ENCODE measurements around the gene TBX10. TPM values are rescaled to one million over a fixed set of nuclear protein-coding genes. Genes with fewer than 3 reads are reported as not detected.
A peak's percentile ranks its signal among the peaks of the same experiment; 100 is the strongest.

Gene TBX10
- total and polyA plus RNA-seq, 4 donors: not detected

GRCh38 chr11:67613960-67614715, 25.4 kb downstream of the TBX10 start:
- peak; percentile 48 to 70 (median 59) for DNase-seq
- peak; percentile 56 for ATAC-seq (ENCODE audit: insufficient read depth, low FRiP score)
- Histone ChIP-seq H3K9me3 (ENCODE audit: control insufficient read depth in 4 of 4, insufficient read depth in 3 of 4, low read length in 3 of 4) (no peaks in the 10 kb centered on the region), H3K4me3 (no peak overlapping the region), H3K27me3 (ENCODE audit: control insufficient read depth in 3 of 3, insufficient read depth in 3 of 3, low read length in 2 of 3) (peaks cover 0 to 3% (median 2%) of the 10 kb centered on the region in 3 donors), H3K9ac (ENCODE audit: insufficient read depth in 1 of 2, low read length in 2 of 2) (peak overlapping the region in 1 of 2 donors; percentile 4), H3K4me1 (ENCODE audit: control insufficient read depth in 5 of 5, insufficient read depth in 5 of 5, low read length in 5 of 5) (peaks cover 0 to 7% (median 0%) of the 10 kb centered on the region in 5 donors), H3K36me3 (ENCODE audit: control insufficient read depth in 4 of 4, insufficient read depth in 4 of 4, low read length in 4 of 4) (peaks cover 0 to 33% (median 5%) of the 10 kb centered on the region in 4 donors), H3K27ac (ENCODE audit: low read depth in 1 of 2, low read length in 1 of 2) (peak overlapping the region; percentile 29 to 52)
- 12 to 13% methylated on average over 23 of the region's 23 CpGs for WGBS, 2 donors
- peak; percentile 7 for TF ChIP-seq CTCF (IDR thresholded peaks at IDR 0.05; ENCODE audit: control extremely low read depth, extremely low read depth)

DNA sequence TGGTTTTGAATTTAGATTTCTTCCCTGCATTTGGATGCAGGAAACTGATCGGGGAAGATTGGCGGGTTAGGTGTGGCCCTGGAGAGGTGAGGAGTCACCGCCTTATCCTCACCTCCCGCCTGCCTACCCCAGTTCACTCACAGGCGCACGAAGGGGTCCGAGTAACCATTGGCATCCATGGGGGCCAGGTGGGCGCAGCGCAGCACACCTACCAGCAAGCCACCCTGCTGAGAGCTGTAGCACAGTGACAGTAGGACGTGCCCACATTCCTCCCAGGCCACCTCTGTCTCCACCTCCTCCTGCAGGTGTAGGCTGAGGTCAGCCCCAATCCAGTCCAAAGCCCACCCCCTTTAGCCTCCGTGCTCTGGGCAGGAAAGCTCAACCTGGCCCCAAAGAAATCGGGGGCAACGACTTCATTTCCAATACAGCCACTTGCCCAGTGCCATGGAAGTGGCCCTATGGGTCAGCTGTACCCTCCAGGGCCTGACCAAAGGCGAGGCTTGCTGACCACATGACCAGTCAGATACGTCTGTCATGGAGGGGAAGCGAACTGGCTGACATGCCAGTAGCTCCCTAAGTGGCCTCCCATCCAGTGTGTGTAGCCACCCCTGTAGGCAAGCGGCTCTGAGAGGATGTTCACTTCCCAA, 26.1 kb downstream of the TBX10 start:
- no peak for DNase-seq
- Histone ChIP-seq H3K9ac (ENCODE audit: insufficient read depth in 1 of 2, low read length in 2 of 2) (no peak overlapping the region), H3K4me1 (ENCODE audit: control insufficient read depth in 5 of 5, insufficient read depth in 5 of 5, low read length in 5 of 5) (peaks cover 0 to 7% (median 0%) of the 10 kb centered on the region in 5 donors), H3K27ac (ENCODE audit: low read depth in 1 of 2, low read length in 1 of 2) (peak overlapping the region; percentile 3 to 52), H3K36me3 (ENCODE audit: control insufficient read depth in 4 of 4, insufficient read depth in 4 of 4, low read length in 4 of 4) (peaks cover 0 to 37% (median 5%) of the 10 kb centered on the region in 4 donors), H3K9me3 (ENCODE audit: control insufficient read depth in 4 of 4, insufficient read depth in 3 of 4, low read length in 3 of 4) (no peaks in the 10 kb centered on the region), H3K4me3 (no peak overlapping the region), H3K27me3 (ENCODE audit: control insufficient read depth in 3 of 3, insufficient read depth in 3 of 3, low read length in 2 of 3) (peaks cover 0 to 3% (median 2%) of the 10 kb centered on the region in 3 donors)
- ATAC-seq (ENCODE audit: insufficient read depth, low FRiP score): no peak
- WGBS, 2 donors: 81 to 84% methylated on average over 17 of the region's 17 CpGs
- no peak for TF ChIP-seq CTCF (IDR thresholded peaks at IDR 0.05; ENCODE audit: control extremely low read depth, extremely low read depth)

- no peak for TF ChIP-seq CTCF (IDR thresholded peaks at IDR 0.05; ENCODE audit: control extremely low read depth, extremely low read depth)
- no peak overlapping the region for H3K27ac ChIP-seq (ENCODE audit: low read depth in 1 of 2, low read length in 1 of 2)
- no peak overlapping the region for H3K9ac ChIP-seq (ENCODE audit: insufficient read depth in 1 of 2, low read length in 2 of 2)
- peaks cover 0 to 8% (median 0%) of the 10 kb centered on the region in 5 donors for H3K4me1 ChIP-seq (ENCODE audit: control insufficient read depth in 5 of 5, insufficient read depth in 5 of 5, low read length in 5 of 5)
- H3K4me3 ChIP-seq: no peak overlapping the region
- DNase-seq (no peak), ATAC-seq (ENCODE audit: insufficient read depth, low FRiP score) (no peak)
- H3K27me3 ChIP-seq (ENCODE audit: control insufficient read depth in 3 of 3, insufficient read depth in 3 of 3, low read length in 2 of 3): peaks cover 0 to 3% (median 2%) of the 10 kb centered on the region in 3 donors
- H3K36me3 ChIP-seq (ENCODE audit: control insufficient read depth in 4 of 4, insufficient read depth in 4 of 4, low read length in 4 of 4): peaks cover 0 to 37% (median 5%) of the 10 kb centered on the region in 4 donors
- WGBS, 2 donors: 93% methylated on average over 13 of the region's 13 CpGs
- H3K9me3 ChIP-seq (ENCODE audit: control insufficient read depth in 4 of 4, insufficient read depth in 3 of 4, low read length in 3 of 4): no peaks in the 10 kb centered on the region
These were observed 26.8 kb downstream of the TBX10 start for GRCh38 chr11:67612751-67613150.

Measured in lung (tissue), 12 donors.